Measurements from ENCODE around the gene BRMS1.

DNA sequence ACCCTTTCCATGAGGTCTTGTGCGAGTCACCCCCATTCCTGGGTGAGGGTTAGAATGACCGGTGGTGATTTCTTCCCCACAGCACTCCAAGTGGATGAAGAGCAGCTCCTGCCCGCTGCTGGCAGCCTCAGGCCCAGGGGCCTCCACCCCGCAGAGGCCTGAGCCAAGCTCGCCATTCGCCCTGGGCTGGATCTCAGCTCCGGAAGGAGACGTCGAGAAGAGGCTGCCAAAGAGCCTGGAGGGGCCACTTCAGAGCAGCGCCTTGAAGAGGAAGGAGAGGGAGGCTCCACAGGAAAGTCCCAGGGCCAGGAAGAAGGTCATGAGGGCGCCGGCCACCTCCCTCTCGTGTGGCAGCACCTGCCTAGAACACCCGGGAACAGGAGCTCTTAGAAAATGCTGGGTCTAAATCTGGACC, 18.3 kb upstream of the BRMS1 start:
- no peak for TF ChIP-seq POLR2A (IDR thresholded peaks at IDR 0.05)
- TF ChIP-seq, protein P1, sequence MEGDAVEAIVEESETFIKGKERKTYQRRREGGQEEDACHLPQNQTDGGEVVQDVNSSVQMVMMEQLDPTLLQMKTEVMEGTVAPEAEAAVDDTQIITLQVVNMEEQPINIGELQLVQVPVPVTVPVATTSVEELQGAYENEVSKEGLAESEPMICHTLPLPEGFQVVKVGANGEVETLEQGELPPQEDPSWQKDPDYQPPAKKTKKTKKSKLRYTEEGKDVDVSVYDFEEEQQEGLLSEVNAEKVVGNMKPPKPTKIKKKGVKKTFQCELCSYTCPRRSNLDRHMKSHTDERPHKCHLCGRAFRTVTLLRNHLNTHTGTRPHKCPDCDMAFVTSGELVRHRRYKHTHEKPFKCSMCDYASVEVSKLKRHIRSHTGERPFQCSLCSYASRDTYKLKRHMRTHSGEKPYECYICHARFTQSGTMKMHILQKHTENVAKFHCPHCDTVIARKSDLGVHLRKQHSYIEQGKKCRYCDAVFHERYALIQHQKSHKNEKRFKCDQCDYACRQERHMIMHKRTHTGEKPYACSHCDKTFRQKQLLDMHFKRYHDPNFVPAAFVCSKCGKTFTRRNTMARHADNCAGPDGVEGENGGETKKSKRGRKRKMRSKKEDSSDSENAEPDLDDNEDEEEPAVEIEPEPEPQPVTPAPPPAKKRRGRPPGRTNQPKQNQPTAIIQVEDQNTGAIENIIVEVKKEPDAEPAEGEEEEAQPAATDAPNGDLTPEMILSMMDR (IDR thresholded peaks at IDR 0.05) = no peak
